Measurements from ENCODE around the gene DIRAS3. TPM values are rescaled to one million over a fixed set of nuclear protein-coding genes. Genes with fewer than 3 reads are reported as not detected.

DIRAS3 gene
- polyA plus RNA-seq (2013, experiment 1 of 2), result 0.18 TPM
- 0.23 TPM for polyA plus RNA-seq (2013, experiment 2 of 2)

- Histone ChIP-seq H2BK15ac (ENCODE audit: low read depth, poor library complexity, severe bottlenecking) (no peak within 1 kb of the TSS), H2AK5ac (ENCODE audit: low read length, severe bottlenecking) (no peak within 1 kb of the TSS)
- DNase-seq, result peak; percentile 42
Observed at GRCh38 chr1:68049941-68050878, at the start of gene DIRAS3. TSS of gene DIRAS3 (minus strand) at chr1:68050627. CDS start at chr1:68047297, 3,330 bp downstream.

GRCh38 chr1:68093737-68094136 is 43.3 kb upstream of the DIRAS3 start:
- Histone ChIP-seq H3K4me1 (ENCODE audit: control insufficient read depth, insufficient read depth, low read depth, low read length) (no peaks in the 10 kb centered on the region), H3K27ac (ENCODE audit: low read length, poor library complexity, severe bottlenecking) (no peak overlapping the region), H2AK5ac (ENCODE audit: low read length, severe bottlenecking) (no peak overlapping the region), H3K4me2 (ENCODE audit: low read length, poor library complexity, severe bottlenecking) (no peak overlapping the region), H2BK15ac (ENCODE audit: low read depth, poor library complexity, severe bottlenecking) (no peak overlapping the region), H4K8ac (ENCODE audit: low read length) (no peak overlapping the region), H3K4ac (ENCODE audit: low read depth in 1 of 2, low read length in 2 of 2) (no peak overlapping the region), H3K9me3 (ENCODE audit: control insufficient read depth, low read length) (no peaks in the 10 kb centered on the region), H3K27me3 (ENCODE audit: control insufficient read depth in 1 of 2, insufficient read depth in 1 of 2, low read length in 2 of 2) (no peaks in the 10 kb centered on the region), H4K91ac (ENCODE audit: low read length) (no peak overlapping the region), H2AFZ (ENCODE audit: low read depth, low read length) (no peak overlapping the region), H3K79me1 (replicated peaks; ENCODE audit: low read length, poor library complexity, severe bottlenecking) (no peaks in the 10 kb centered on the region), H3K18ac (ENCODE audit: low read depth in 1 of 2, low read length in 2 of 2) (no peak overlapping the region), H2BK5ac (ENCODE audit: low read depth, low read length, poor library complexity, severe bottlenecking) (no peak overlapping the region), H3K9ac (ENCODE audit: low read length) (no peak overlapping the region), H2BK12ac (ENCODE audit: low read length in 2 of 2) (no peak overlapping the region), H3K4me3 (ENCODE audit: insufficient read depth in 1 of 2, low read depth in 1 of 2, low read length in 2 of 2) (no peak overlapping the region), H3K14ac (ENCODE audit: low read length in 2 of 2) (no peak overlapping the region), H2BK120ac (ENCODE audit: low read depth, low read length) (no peak overlapping the region), H3K23ac (ENCODE audit: low read length in 2 of 2) (no peak overlapping the region), H3K36me3 (ENCODE audit: control insufficient read depth in 1 of 2, insufficient read depth in 2 of 2, low read depth in 1 of 2, low read length in 2 of 2) (peaks cover 4% of the 10 kb centered on the region in 2 experiments)
- DNase-seq, result no peak

More at GRCh38 chr1:68049941-68050878, at the start of gene DIRAS3:
- Histone ChIP-seq H3K23ac (ENCODE audit: low read length in 2 of 2) (peak within 1 kb of the TSS in 1 of 2 experiments; percentile 52), H3K4me3 (ENCODE audit: insufficient read depth in 1 of 2, low read depth in 1 of 2, low read length in 2 of 2) (peak within 1 kb of the TSS; percentile 55 to 80), H3K27me3 (ENCODE audit: control insufficient read depth in 1 of 2, insufficient read depth in 1 of 2, low read length in 2 of 2) (peaks cover 0 to 12% of the 10 kb centered on the region in 2 experiments), H3K4me1 (ENCODE audit: control insufficient read depth, insufficient read depth, low read depth, low read length) (peaks cover 7% of the 10 kb centered on the region), H4K8ac (ENCODE audit: low read length) (no peak within 1 kb of the TSS), H2BK5ac (ENCODE audit: low read depth, low read length, poor library complexity, severe bottlenecking) (no peak within 1 kb of the TSS), H2BK120ac (ENCODE audit: low read depth, low read length) (no peak within 1 kb of the TSS), H2AFZ (ENCODE audit: low read depth, low read length) (peak within 1 kb of the TSS; percentile 46), H3K18ac (ENCODE audit: low read depth in 1 of 2, low read length in 2 of 2) (no peak within 1 kb of the TSS), H4K91ac (ENCODE audit: low read length) (no peak within 1 kb of the TSS), H3K27ac (ENCODE audit: low read length, poor library complexity, severe bottlenecking) (no peak within 1 kb of the TSS), H3K9me3 (ENCODE audit: control insufficient read depth, low read length) (no peaks in the 10 kb centered on the region), H3K9ac (ENCODE audit: low read length) (peak within 1 kb of the TSS; percentile 80), H3K4ac (ENCODE audit: low read depth in 1 of 2, low read length in 2 of 2) (no peak within 1 kb of the TSS), H2BK12ac (ENCODE audit: low read length in 2 of 2) (no peak within 1 kb of the TSS), H3K79me1 (replicated peaks; ENCODE audit: low read length, poor library complexity, severe bottlenecking) (no peaks in the 10 kb centered on the region), H3K14ac (ENCODE audit: low read length in 2 of 2) (peak within 1 kb of the TSS in 1 of 2 experiments; percentile 75), H3K4me2 (ENCODE audit: low read length, poor library complexity, severe bottlenecking) (peak within 1 kb of the TSS; percentile 89), H3K36me3 (ENCODE audit: control insufficient read depth in 1 of 2, insufficient read depth in 2 of 2, low read depth in 1 of 2, low read length in 2 of 2) (peaks cover 3 to 6% of the 10 kb centered on the region in 2 experiments)
- WGBS, result 62% methylated on average over 44 of the region's 45 CpGs

- Histone ChIP-seq H2BK120ac (ENCODE audit: low read depth, low read length) (no peak overlapping the region), H3K4me1 (ENCODE audit: control insufficient read depth, insufficient read depth, low read depth, low read length) (no peaks in the 10 kb centered on the region)
- WGBS, result 88% methylated on average over 3 of the region's 4 CpGs
Observed at GRCh38 chr1:68087184-68087583, 36.8 kb upstream of the DIRAS3 start.

GRCh38 chr1:68085752-68086151 is 35.3 kb upstream of the DIRAS3 start:
- Histone ChIP-seq H4K91ac (ENCODE audit: low read length) (no peak overlapping the region), H3K36me3 (ENCODE audit: control insufficient read depth in 1 of 2, insufficient read depth in 2 of 2, low read depth in 1 of 2, low read length in 2 of 2) (no peaks in the 10 kb centered on the region), H3K9me3 (ENCODE audit: control insufficient read depth, low read length) (no peaks in the 10 kb centered on the region), H3K18ac (ENCODE audit: low read depth in 1 of 2, low read length in 2 of 2) (no peak overlapping the region), H2BK12ac (ENCODE audit: low read length in 2 of 2) (no peak overlapping the region), H2AFZ (ENCODE audit: low read depth, low read length) (no peak overlapping the region), H3K79me1 (replicated peaks; ENCODE audit: low read length, poor library complexity, severe bottlenecking) (no peaks in the 10 kb centered on the region), H3K9ac (ENCODE audit: low read length) (no peak overlapping the region), H2BK5ac (ENCODE audit: low read depth, low read length, poor library complexity, severe bottlenecking) (no peak overlapping the region), H2BK15ac (ENCODE audit: low read depth, poor library complexity, severe bottlenecking) (no peak overlapping the region), H3K14ac (ENCODE audit: low read length in 2 of 2) (no peak overlapping the region), H3K4me3 (ENCODE audit: insufficient read depth in 1 of 2, low read depth in 1 of 2, low read length in 2 of 2) (no peak overlapping the region), H3K4me1 (ENCODE audit: control insufficient read depth, insufficient read depth, low read depth, low read length) (no peaks in the 10 kb centered on the region), H3K23ac (ENCODE audit: low read length in 2 of 2) (no peak overlapping the region), H2BK120ac (ENCODE audit: low read depth, low read length) (no peak overlapping the region), H2AK5ac (ENCODE audit: low read length, severe bottlenecking) (no peak overlapping the region), H3K4ac (ENCODE audit: low read depth in 1 of 2, low read length in 2 of 2) (no peak overlapping the region), H3K27me3 (ENCODE audit: control insufficient read depth in 1 of 2, insufficient read depth in 1 of 2, low read length in 2 of 2) (no peaks in the 10 kb centered on the region), H4K8ac (ENCODE audit: low read length) (no peak overlapping the region), H3K27ac (ENCODE audit: low read length, poor library complexity, severe bottlenecking) (no peak overlapping the region), H3K4me2 (ENCODE audit: low read length, poor library complexity, severe bottlenecking) (no peak overlapping the region)
- DNase-seq, result no peak
- WGBS, result no CpG with 5 or more reads among the region's 1 CpG

More at GRCh38 chr1:68087184-68087583, 36.8 kb upstream of the DIRAS3 start:
- no peaks in the 10 kb centered on the region for H3K36me3 ChIP-seq (ENCODE audit: control insufficient read depth in 1 of 2, insufficient read depth in 2 of 2, low read depth in 1 of 2, low read length in 2 of 2)
- H3K27ac ChIP-seq (ENCODE audit: low read length, poor library complexity, severe bottlenecking), result no peak overlapping the region
- no peak overlapping the region for H4K91ac ChIP-seq (ENCODE audit: low read length)
- H2BK5ac ChIP-seq (ENCODE audit: low read depth, low read length, poor library complexity, severe bottlenecking), result no peak overlapping the region
- H3K18ac ChIP-seq (ENCODE audit: low read depth in 1 of 2, low read length in 2 of 2), result no peak overlapping the region
- H3K9ac ChIP-seq (ENCODE audit: low read length), result no peak overlapping the region
- H2BK15ac ChIP-seq (ENCODE audit: low read depth, poor library complexity, severe bottlenecking), result no peak overlapping the region
- no peak overlapping the region for H3K4ac ChIP-seq (ENCODE audit: low read depth in 1 of 2, low read length in 2 of 2)
- H3K4me3 ChIP-seq (ENCODE audit: insufficient read depth in 1 of 2, low read depth in 1 of 2, low read length in 2 of 2), result no peak overlapping the region
- H3K14ac ChIP-seq (ENCODE audit: low read length in 2 of 2), result no peak overlapping the region
- H3K79me1 ChIP-seq (replicated peaks; ENCODE audit: low read length, poor library complexity, severe bottlenecking), result no peaks in the 10 kb centered on the region
- no peak overlapping the region for H2AFZ ChIP-seq (ENCODE audit: low read depth, low read length)
- no peak for DNase-seq
- H2BK12ac ChIP-seq (ENCODE audit: low read length in 2 of 2), result no peak overlapping the region
- no peaks in the 10 kb centered on the region for H3K27me3 ChIP-seq (ENCODE audit: control insufficient read depth in 1 of 2, insufficient read depth in 1 of 2, low read length in 2 of 2)
- no peak overlapping the region for H3K4me2 ChIP-seq (ENCODE audit: low read length, poor library complexity, severe bottlenecking)
- H3K23ac ChIP-seq (ENCODE audit: low read length in 2 of 2), result no peak overlapping the region
- no peaks in the 10 kb centered on the region for H3K9me3 ChIP-seq (ENCODE audit: control insufficient read depth, low read length)
- H4K8ac ChIP-seq (ENCODE audit: low read length), result no peak overlapping the region
- no peak overlapping the region for H2AK5ac ChIP-seq (ENCODE audit: low read length, severe bottlenecking)
